OCI-LY7 (cell line): Measurements from ENCODE around the gene UBE2L3. TPM values are rescaled to one million over a fixed set of nuclear protein-coding genes. Genes with fewer than 3 reads are reported as not detected.
A peak's percentile ranks its signal among the peaks of the same experiment; 100 is the strongest.
"Not testable (repeated sequence)": the region's sequence is repeated elsewhere in the genome, so short reads cannot be mapped to it uniquely, and the experiment has no call there.

Experiments used
- BruUV-seq: library from RNA; stranded (reverse); fragments of 400-500 nt; replicated peaks from 2 replicates; lab custom pipeline; 2021; lab: Mats Ljungman, UMichigan
- CTCF ChIA-PET: fragments of 300-600 bp; sonication (Branson Sonifier 250); formaldehyde crosslinking; loops from one replicate; lab custom pipeline; 2022; ENCODE audit warnings: antibody characterized with exemption; ENCODE audit not compliant: unreplicated experiment; lab: Charles Lee
- POLR2A ChIA-PET: fragments of 300-600 bp; sonication (Branson Sonifier 250); formaldehyde crosslinking; loops from one replicate; lab custom pipeline; 2022; ENCODE audit warnings: antibody characterized with exemption; lab: Charles Lee
- DNase-seq: peaks from one replicate; pipeline ENCODE4 v3.0.0-alpha.2; 2015; ENCODE audit warnings: low spot score
- H2AFZ ChIP-seq: fragments of 200-600 bp; sonication (generic), shearing (Covaris generic); 2 replicates; pipeline ENCODE4 v1.6.1; 2014; ENCODE audit warnings: mild to moderate bottlenecking, antibody characterized with exemption, low read length, moderate library complexity
- H3K27ac ChIP-seq: fragments of 200-600 bp; sonication (generic); 2 replicates; pipeline ENCODE4 v1.5.1; 2014; ENCODE audit warnings: mixed run types, low read depth, mild to moderate bottlenecking, moderate library complexity, low read length, inconsistent platforms; ENCODE audit not compliant: poor library complexity, severe bottlenecking
- H3K36me3 ChIP-seq: fragments of 200-600 bp; sonication (generic); 2 replicates; pipeline ENCODE4 v1.6.1; 2014; ENCODE audit warnings: mild to moderate bottlenecking, antibody characterized with exemption, low read length, moderate library complexity, mixed read lengths; ENCODE audit not compliant: insufficient read depth
- H3K4me1 ChIP-seq: fragments of 200-600 bp; sonication (generic); 2 replicates; pipeline ENCODE4 v1.5.1; 2014; ENCODE audit warnings: mild to moderate bottlenecking, low read length; ENCODE audit not compliant: insufficient read depth, poor library complexity, severe bottlenecking
- H3K4me2 ChIP-seq: fragments of 200-600 bp; sonication (generic); 2 replicates; pipeline ENCODE4 v1.6.1; 2014; ENCODE audit warnings: mild to moderate bottlenecking, low read length
- H3K4me3 ChIP-seq: fragments of 200-600 bp; sonication (generic); 2 replicates; pipeline ENCODE4 v1.5.1; 2014; ENCODE audit warnings: mild to moderate bottlenecking, low read depth, low read length; ENCODE audit not compliant: poor library complexity, severe bottlenecking
- H3K79me2 ChIP-seq: fragments of 200-600 bp; sonication (generic); 2 replicates; pipeline ENCODE4 v1.6.1; 2016; ENCODE audit warnings: low read depth, mild to moderate bottlenecking, low read length, moderate library complexity, mixed read lengths; ENCODE audit not compliant: insufficient read depth
- H3K9me2 ChIP-seq: fragments of 200-600 bp; sonication (generic); 2 replicates; pipeline ENCODE4 v1.6.1; 2016; ENCODE audit warnings: mild to moderate bottlenecking, low read length, mixed read lengths; ENCODE audit not compliant: insufficient read depth
- H3K9me3 ChIP-seq: fragments of 200-600 bp; sonication (generic); 2 replicates; pipeline ENCODE4 v1.6.1; 2014; ENCODE audit warnings: mild to moderate bottlenecking, mixed run types, low read length, mixed read lengths
- H4K20me1 ChIP-seq: fragments of 200-600 bp; sonication (generic); 2 replicates; pipeline ENCODE4 v1.6.1; 2014; ENCODE audit warnings: mild to moderate bottlenecking, antibody characterized with exemption, low read length, moderate library complexity, mixed read lengths; ENCODE audit not compliant: insufficient read depth
- EZH2phosphoT487 ChIP-seq: fragments of 200-600 bp; sonication (generic); IDR thresholded peaks from 2 replicates; pipeline ENCODE4 v1.6.1; 2018; ENCODE audit warnings: low read depth, borderline replicate concordance, mild to moderate bottlenecking, mixed run types, antibody characterized with exemption, low read length, moderate library complexity, mixed read lengths
- intact Hi-C: fragments of 100-400 bp; cut with micrococcal nuclease; formaldehyde crosslinking; loops from one replicate; pipeline ENCODE4 v1.10.0; 2022; ENCODE audit not compliant: unreplicated experiment
- total RNA-seq, 2 experiments: library from RNA; depleted of rRNA in 1 of 2; stranded (reverse); fragments of >200 nt in 1 of 2; shearing (Covaris generic) in 1 of 2; gene quantifications; 2 replicates each; pipeline ENCODE4 v1.2.3, GENCODE V29; 2014 to 2022
- TF ChIP-seq, protein P1 (sequence below): fragments of 200-600 bp; sonication (generic); conservative IDR thresholded peaks from 2 replicates; pipeline ENCODE4 v1.5.1; 2014; ENCODE audit warnings: mild to moderate bottlenecking, antibody characterized with exemption, low read length, moderate library complexity, mixed read lengths

Gene UBE2L3
- total RNA-seq, 2 experiments from 2014 or later, result 63.8 to 67.1 TPM

DNA sequence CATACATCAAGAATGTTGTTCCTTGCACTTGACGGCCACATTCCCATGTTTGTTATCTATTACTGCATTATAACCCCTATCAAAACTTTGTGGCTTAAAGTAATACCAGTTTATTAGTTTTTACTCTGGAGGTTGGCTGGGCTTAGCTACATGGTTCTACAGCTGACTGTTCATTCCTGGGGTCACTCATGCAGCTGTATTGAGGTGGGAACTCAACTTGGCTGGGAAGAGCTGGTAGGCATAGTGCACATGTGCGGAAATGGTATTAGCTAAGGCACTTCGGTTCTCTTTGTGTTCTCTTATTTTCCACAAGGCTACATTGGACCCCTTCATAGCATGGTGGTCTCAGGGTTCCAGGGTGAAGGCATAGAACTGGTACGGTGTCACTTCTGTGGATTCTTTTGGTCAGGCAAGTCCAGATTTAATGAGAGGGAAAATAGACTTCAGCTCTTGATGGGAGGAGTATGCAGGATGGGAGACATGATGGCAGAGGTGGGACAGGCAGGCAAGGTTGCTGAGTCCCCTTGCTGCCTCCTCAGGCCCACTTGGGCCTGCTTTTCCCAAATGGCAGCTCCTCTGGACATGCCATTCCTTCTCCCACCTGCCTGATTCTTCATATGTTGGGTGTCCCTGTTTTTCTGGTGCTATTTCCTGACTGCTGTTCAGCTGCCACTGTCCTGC is 46.2 kb downstream of the UBE2L3 start:
- peaks cover 81% of the 10 kb centered on the region for H3K36me3 ChIP-seq
- peaks cover 69% of the 10 kb centered on the region for H3K79me2 ChIP-seq
- peaks cover 45% of the 10 kb centered on the region for H3K4me1 ChIP-seq
- no peak for TF ChIP-seq EZH2phosphoT487
- TF ChIP-seq, protein P1, sequence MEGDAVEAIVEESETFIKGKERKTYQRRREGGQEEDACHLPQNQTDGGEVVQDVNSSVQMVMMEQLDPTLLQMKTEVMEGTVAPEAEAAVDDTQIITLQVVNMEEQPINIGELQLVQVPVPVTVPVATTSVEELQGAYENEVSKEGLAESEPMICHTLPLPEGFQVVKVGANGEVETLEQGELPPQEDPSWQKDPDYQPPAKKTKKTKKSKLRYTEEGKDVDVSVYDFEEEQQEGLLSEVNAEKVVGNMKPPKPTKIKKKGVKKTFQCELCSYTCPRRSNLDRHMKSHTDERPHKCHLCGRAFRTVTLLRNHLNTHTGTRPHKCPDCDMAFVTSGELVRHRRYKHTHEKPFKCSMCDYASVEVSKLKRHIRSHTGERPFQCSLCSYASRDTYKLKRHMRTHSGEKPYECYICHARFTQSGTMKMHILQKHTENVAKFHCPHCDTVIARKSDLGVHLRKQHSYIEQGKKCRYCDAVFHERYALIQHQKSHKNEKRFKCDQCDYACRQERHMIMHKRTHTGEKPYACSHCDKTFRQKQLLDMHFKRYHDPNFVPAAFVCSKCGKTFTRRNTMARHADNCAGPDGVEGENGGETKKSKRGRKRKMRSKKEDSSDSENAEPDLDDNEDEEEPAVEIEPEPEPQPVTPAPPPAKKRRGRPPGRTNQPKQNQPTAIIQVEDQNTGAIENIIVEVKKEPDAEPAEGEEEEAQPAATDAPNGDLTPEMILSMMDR, result no peak
- ChIA-PET CTCF (no interaction called here), POLR2A (interaction anchor here (1.0 kb wide), 1 partner anchor 37 kb away, joined by 4 read pairs; no protein-coding TSS in a partner anchor)
- no peak for DNase-seq
- no peak overlapping the region for H3K4me3 ChIP-seq
- no peaks in the 10 kb centered on the region for H3K9me3 ChIP-seq
- H2AFZ ChIP-seq, result no peak overlapping the region
- intact Hi-C loops, result loop anchor here (10.0 kb wide), 1 partner anchor 1399 kb away; no protein-coding TSS in a partner anchor
- peaks cover 16% of the 10 kb centered on the region for H4K20me1 ChIP-seq
- peak overlapping the region; percentile 24; the same call in 1 of the 2 replicates for H3K4me2 ChIP-seq
- no peaks in the 10 kb centered on the region for H3K9me2 ChIP-seq
- BruUV-seq, result no TSS peak
- peak overlapping the region; percentile 22 for H3K27ac ChIP-seq

DNA sequence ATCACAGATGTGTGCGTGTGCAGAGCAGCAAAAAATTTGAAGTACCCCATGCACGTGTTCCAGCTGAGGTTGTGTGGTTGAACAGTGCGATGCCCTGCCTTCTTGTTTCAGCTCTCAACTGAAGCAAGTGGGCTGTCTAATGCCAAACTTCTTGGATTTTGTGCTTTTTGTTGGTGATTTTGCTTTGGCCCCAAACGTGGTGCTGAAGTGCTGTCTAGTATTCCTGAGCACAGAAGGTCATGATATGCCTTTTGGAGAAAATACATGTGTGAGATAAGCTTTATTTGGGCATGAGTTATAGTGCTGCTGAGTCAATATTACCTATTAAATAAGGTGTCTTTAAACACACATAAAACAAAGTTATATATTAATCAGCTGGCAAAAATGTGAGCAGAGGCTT is 48.2 kb downstream of the UBE2L3 start:
- H3K9me3 ChIP-seq, result no peaks in the 10 kb centered on the region
- ChIA-PET CTCF (interaction anchor here (0.7 kb wide), 1 partner anchor 13 kb away, joined by 5 read pairs; no protein-coding TSS in a partner anchor), POLR2A (no interaction called here)
- BruUV-seq, result TSS peak; percentile 26
- intact Hi-C loops, result loop anchor here (2.0 to 10.0 kb wide), 2 partner anchors 47 to 1401 kb away; no protein-coding TSS in a partner anchor
- peaks cover 45% of the 10 kb centered on the region for H3K4me1 ChIP-seq
- peak overlapping the region; percentile 56 for H3K27ac ChIP-seq
- no peak for DNase-seq
- H3K4me3 ChIP-seq, result peak overlapping the region; percentile 10
- H3K79me2 ChIP-seq, result peaks cover 72% of the 10 kb centered on the region
- H3K4me2 ChIP-seq, result peak overlapping the region; percentile 34
- TF ChIP-seq, protein P1, result no peak
- TF ChIP-seq EZH2phosphoT487, result no peak
- H3K9me2 ChIP-seq, result no peaks in the 10 kb centered on the region
- H2AFZ ChIP-seq, result no peak overlapping the region
- H3K36me3 ChIP-seq, result peaks cover 77% of the 10 kb centered on the region
- H4K20me1 ChIP-seq, result peaks cover 16% of the 10 kb centered on the region

DNA sequence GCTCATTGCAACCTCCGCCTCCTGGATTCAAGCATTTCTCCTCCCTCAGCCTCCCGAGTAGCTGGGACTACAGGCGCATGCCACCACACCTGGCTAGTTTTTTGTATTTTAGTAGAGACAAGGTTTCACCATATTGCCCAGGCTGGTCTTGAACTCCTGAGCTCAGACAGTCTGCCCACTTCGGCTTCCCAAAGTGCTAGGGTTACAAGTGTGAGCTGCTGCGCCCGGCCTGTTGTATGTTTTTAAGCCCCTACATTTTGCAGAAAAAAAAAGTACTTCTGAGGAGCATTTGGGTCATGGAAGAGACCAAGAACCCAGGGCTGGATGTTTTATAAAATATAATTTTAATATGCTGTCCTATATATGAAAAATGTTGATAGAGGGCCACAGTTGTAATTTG is 49.8 kb downstream of the UBE2L3 start:
- Histone ChIP-seq H3K4me2 (peak overlapping the region; percentile 41), H3K4me1 (peaks cover 45% of the 10 kb centered on the region), H3K79me2 (peaks cover 83% of the 10 kb centered on the region), H4K20me1 (peaks cover 16% of the 10 kb centered on the region), H3K27ac (peak overlapping the region; percentile 56), H3K36me3 (peaks cover 76% of the 10 kb centered on the region)
- H3K9me2 ChIP-seq, H2AFZ ChIP-seq, DNase-seq, BruUV-seq, H3K4me3 ChIP-seq, H3K9me3 ChIP-seq: not testable (repeated sequence)
- ChIA-PET POLR2A (interaction anchor here (0.6 to 1.3 kb wide), 3 partner anchors 12 to 45 kb away, joined by 3 to 6 read pairs (median 4); partner anchors contain the start of gene YDJC), CTCF (interaction anchor here (0.6 to 0.8 kb wide), 2 partner anchors 10 to 30 kb away, joined by 3 read pairs; no protein-coding TSS in a partner anchor)
- intact Hi-C loops, result loop anchor here (1.0 to 10.0 kb wide), 3 partner anchors 12 to 1403 kb away; no protein-coding TSS in a partner anchor
